ENCODE data around the gene GABRG1.

The GABRG1 gene
- total RNA-seq = 0 reads per million in 2 donors

GRCh38 chr4:46123913-46124755, at the start of gene GABRG1:
TSS of gene GABRG1 (minus strand) at chr4:46124054. CDS start at chr4:46123913, 141 bp downstream.
- no peak for DNase-seq

DNA sequence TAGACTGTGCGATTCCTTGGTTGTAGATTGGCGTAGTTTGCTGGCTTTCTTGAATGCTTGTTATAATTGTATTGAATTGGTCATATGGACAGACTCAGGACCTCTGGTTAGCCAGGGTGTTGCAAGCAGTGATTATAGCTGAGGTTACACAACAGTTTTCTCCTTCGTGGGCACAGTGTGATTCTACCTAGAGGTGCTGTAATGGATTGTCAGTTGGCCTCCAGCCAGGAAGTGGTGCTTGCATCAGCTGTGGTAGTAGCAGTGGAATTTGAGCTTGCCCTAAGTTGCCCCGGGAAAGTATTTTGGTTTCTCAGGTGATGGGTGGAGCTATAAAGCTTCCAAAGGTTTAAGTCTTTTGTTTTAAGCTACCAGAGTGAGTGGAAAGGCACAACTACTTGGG, 23.1 kb upstream of the GABRG1 start:
- DNase-seq = no peak

DNA sequence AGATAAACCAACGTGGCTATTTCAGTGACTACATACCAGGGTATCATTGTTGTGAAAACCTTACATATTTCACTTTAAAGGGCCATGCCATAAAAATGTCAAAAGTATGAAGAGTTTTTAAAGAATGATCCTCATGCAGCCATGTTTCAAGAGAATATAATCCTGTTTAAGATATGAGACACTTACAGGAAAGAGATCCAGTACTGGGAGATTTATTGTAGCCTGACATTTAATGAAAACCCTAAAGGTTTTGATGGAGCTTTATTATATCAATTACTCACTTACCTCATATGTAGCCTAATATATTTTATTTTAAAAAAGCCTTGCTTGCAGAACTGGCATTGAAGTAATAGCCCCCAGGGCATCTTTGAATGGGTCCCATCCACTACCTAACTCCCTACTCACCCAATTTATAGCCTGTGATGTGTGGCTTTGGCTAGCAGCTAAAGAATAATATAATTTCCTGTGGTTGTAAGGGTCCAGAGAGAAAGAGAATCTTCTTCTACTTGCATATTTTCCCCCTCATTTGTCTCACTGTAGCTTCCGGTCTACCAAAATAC, 7.7 kb upstream of the GABRG1 start:
- DNase-seq = no peak

DNA sequence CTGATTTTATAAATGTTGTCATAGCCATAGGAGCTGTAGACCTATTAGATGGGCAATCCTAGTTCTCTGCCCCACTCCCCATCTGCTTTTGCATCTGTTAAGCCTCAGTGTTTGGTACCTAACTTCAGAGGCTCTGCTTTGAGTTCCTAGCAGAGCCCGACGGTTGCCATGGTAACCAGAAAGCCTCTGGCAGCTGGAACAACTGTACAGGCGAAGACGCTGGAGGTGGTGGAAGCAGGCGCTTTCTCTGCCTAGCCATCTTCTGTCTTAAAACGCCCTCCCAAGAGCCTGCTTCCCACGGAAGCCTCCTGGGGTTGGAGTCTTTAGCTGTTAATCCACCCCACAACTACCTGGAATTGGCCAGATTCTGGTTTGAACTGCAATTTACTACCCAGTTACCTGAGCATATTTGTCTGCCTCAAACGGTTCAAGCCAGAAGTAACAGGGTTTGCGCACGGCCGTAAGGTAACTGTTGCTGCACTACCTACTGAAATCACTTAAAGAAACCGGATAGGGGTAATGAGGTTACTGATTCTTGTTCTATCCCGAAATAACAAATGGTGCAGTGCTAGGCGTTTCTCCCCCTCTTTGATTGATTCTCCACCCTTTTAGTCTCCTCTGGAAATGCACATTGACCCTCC, 1.0 kb upstream of the GABRG1 start:
- DNase-seq = no peak

- DNase-seq = no peak
Measured at GRCh38 chr4:46081674-46082073, 42.2 kb downstream of the GABRG1 start.

DNA sequence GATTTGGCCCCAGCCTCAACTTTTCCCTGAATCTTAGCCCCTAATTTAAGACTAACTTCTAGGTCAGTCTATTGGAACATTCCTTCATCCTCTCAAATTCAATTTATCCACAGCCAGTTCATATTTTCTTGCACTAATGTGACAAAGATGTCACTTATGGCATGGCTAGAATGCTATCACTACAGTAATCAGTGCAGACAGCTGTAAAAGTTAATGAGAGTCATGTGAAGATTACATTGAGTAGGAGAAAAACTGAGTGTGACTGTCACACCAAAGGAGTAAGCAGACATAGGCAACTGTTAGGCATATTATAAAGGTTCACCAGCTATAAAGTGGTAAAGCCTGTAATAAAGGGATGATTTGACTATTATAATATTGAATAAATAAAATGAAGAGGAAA, 42.6 kb downstream of the GABRG1 start:
- no peak for DNase-seq

- no peak for DNase-seq
Measured at GRCh38 chr4:46073778-46074177, 50.1 kb downstream of the GABRG1 start.

GRCh38 chr4:46051392-46051791, 72.5 kb downstream of the GABRG1 start:
- no peak for DNase-seq

DNA sequence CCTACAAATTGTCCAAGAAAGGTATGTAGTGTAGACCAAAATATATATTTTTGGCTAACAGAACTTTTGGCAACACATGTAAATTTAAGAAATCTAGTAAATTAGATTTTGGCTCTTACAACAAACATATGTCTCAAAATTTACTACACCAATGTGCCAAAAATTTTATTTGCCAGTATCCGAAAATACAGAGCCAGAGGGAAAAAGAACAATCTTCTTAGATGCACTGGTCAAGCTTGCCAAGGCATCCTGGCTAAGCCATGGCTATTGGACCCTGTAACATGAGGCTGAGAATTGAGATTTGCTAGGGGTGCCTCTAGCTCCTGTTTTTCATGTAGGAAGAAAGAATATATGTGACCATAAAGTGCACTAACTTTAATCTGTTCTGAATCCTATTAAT, 91.8 kb downstream of the GABRG1 start:
- no peak for DNase-seq

GRCh38 chr4:46016306-46016705, 107.5 kb downstream of the GABRG1 start:
- no peak for DNase-seq

DNA sequence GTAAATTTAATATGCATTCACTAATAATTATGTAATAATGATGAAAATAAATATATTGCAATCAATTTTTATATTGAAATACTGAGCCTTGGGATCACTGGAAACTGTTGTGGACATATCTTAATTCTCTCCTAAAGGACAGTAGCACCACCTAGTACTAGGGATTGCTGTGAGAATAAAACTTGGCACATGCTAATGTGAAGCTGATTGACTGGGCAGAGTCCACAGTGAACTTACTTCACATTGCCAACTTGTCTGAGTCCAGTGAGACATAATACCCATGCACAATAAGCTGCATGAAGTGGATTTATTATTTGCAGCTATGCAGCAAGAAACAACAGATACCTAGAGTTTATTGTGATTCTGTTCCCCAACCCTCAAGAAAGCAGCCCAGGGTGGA, 131.1 kb downstream of the GABRG1 start:
- no peak for DNase-seq

DNA sequence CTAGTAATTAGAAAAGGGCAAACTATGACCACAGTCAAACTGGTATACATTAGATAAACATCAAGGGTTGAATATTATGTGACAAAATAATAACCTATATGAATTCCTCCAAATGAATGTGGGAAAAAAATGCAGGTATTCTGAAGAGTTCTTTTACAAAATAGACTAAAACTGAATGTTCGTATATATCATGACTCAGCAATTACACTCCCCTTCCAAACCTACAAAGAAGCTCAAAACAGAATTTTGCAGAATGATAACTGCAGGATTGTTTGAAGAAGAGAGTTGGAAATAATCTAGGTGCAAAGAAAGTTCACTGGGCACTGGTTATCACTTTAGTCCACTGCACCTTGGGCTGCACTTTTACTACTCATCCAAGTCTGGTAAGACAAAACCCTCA, 134.1 kb downstream of the GABRG1 start:
- DNase-seq = no peak

GRCh38 chr4:45987858-45988257, 136.0 kb downstream of the GABRG1 start:
- no peak for DNase-seq
